Subcutaneous abdominal adipose tissue (tissue), 5 donors: ENCODE results near the gene NCOA3.

ENCODE experiments used
- H3K27ac ChIP-seq: one replicate; pipeline ENCODE4 v1.7.0; 2013; ENCODE audit warnings: low read depth, mild to moderate bottlenecking, inconsistent platforms, low read length, moderate library complexity
- H3K27me3 ChIP-seq, 5 donors: one replicate each; pipeline ENCODE4 v1.7.0; 2013; ENCODE audit warnings: low read length in 5 of 5, inconsistent platforms in 1 of 5; ENCODE audit not compliant: control insufficient read depth in 5 of 5, insufficient read depth in 4 of 5
- H3K36me3 ChIP-seq, 5 donors: one replicate each; pipeline ENCODE4 v1.7.0; 2013; ENCODE audit warnings: low read length in 5 of 5; ENCODE audit not compliant: control insufficient read depth in 5 of 5, insufficient read depth in 5 of 5
- H3K4me1 ChIP-seq, 5 donors: one replicate each; pipeline ENCODE4 v1.7.0; 2013; ENCODE audit warnings: low read length in 5 of 5, mild to moderate bottlenecking in 3 of 5, moderate library complexity in 1 of 5; ENCODE audit not compliant: control insufficient read depth in 5 of 5, insufficient read depth in 5 of 5
- H3K4me3 ChIP-seq, 5 donors: one replicate each; pipeline ENCODE4 v1.7.0; 2013; ENCODE audit warnings: low read length in 5 of 5, low read depth in 1 of 5
- H3K9ac ChIP-seq, 5 donors: one replicate each; pipeline ENCODE4 v1.7.0; 2013; ENCODE audit warnings: low read length in 5 of 5, mild to moderate bottlenecking in 4 of 5, moderate library complexity in 3 of 5
- H3K9me3 ChIP-seq, 5 donors: one replicate each; pipeline ENCODE4 v1.7.0; 2013; ENCODE audit warnings: low read length in 5 of 5; ENCODE audit not compliant: control insufficient read depth in 5 of 5
- donor health status: healthy.
- donor health status: healthy.
- donor health status: healthy.
- donor health status: healthy.
- donor health status: healthy.

NCOA3 gene

DNA sequence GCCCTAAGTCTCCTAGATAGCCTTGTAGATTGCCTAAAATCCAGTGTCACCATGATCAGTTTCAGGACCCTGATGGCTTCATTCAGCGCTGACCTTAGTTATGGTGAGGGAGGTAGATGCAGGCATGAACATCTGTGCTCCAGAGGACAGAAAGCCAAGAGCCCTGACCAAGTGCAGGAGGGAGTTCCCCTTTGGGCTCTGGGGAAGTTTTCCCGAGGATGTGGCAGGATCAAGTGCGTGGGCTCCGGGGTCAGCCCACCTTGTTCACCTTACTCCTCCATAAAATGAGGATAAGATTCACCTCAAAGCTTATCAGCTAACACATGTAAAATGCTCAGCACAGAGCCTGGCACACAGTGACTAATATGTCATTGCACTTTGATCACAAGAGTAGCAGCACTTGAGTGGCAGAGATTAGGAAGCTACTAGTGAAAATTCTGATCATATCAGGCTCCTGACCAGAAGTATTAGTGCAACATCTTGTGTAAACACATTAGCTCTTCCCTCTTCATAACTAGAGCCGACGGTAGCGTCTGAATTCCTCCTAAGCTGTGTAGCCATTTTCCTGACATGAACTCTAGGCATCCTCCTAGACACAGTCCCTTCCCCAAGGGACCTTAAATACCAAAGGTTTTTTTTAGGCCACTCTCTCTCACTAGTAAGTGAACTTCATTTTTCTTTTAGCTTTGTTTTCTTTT, 158.4 kb downstream of the NCOA3 start:
- no peak overlapping the region for H3K9ac ChIP-seq
- peaks cover 10 to 55% (median 25%) of the 10 kb centered on the region in 5 donors for H3K36me3 ChIP-seq
- no peak overlapping the region for H3K4me3 ChIP-seq
- no peaks in the 10 kb centered on the region for H3K9me3 ChIP-seq
- peaks cover 0 to 18% (median 6%) of the 10 kb centered on the region in 5 donors for H3K4me1 ChIP-seq
- no peak overlapping the region for H3K27ac ChIP-seq
- no peaks in the 10 kb centered on the region for H3K27me3 ChIP-seq

DNA sequence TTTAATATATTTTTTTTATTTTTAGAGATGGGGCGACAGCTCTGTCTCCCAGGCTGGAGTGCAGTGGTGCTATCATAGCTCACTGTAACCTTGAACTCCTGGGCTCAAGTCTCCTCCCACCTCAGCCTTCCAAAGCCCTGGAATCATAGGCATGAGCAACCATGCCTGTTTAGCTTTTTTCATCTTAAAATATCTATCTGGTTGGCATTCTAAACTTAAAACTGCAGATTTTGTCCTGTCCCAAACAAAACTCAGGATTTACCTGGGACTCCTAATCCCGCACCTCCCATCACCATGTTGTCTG, 158.9 kb downstream of the NCOA3 start:
- no peaks in the 10 kb centered on the region for H3K27me3 ChIP-seq
- H3K27ac ChIP-seq, result no peak overlapping the region
- H3K9me3 ChIP-seq, result no peaks in the 10 kb centered on the region
- no peak overlapping the region for H3K4me3 ChIP-seq
- H3K36me3 ChIP-seq, result peaks cover 9 to 60% (median 24%) of the 10 kb centered on the region in 5 donors
- peaks cover 0 to 18% (median 6%) of the 10 kb centered on the region in 5 donors for H3K4me1 ChIP-seq
- H3K9ac ChIP-seq, result no peak overlapping the region

DNA sequence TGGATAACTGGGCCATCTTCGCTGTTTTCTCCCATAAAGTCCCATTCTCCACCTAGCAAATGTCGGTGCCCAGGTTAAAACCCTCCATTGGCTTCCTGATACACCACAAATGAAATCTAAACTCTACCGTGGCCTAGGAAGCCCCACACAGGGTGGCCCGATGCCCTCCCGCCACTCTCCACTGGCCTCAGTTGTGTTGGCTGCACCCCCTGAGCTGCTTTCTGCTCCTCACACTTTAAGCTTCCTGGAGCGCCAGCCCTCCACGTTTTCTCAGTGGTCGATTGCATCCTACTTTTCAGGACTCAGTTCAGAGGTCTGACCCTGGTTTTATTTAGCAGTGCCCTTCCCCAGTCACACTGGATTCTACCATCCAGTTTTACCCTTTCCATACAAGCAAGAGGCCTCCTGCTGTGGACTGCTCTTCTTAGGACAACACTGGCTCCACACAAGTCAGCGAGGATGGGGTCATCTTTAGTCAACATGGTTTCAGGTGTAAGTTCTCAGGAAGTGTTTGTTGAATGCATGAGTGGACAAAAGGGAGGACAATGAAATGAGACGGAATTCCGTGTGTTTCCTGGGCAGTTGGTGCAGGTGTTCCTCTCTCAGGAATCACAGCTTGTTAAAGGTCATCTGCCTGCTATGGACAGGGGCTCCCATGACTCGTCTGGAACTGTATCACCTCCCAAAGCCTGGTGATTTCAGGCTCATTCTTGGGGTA, 159.5 kb downstream of the NCOA3 start:
- peaks cover 9 to 64% (median 24%) of the 10 kb centered on the region in 5 donors for H3K36me3 ChIP-seq
- no peak overlapping the region for H3K9ac ChIP-seq
- no peak overlapping the region for H3K27ac ChIP-seq
- H3K4me3 ChIP-seq, result no peak overlapping the region
- no peaks in the 10 kb centered on the region for H3K9me3 ChIP-seq
- no peaks in the 10 kb centered on the region for H3K27me3 ChIP-seq
- H3K4me1 ChIP-seq, result peaks cover 0 to 18% (median 6%) of the 10 kb centered on the region in 5 donors

DNA sequence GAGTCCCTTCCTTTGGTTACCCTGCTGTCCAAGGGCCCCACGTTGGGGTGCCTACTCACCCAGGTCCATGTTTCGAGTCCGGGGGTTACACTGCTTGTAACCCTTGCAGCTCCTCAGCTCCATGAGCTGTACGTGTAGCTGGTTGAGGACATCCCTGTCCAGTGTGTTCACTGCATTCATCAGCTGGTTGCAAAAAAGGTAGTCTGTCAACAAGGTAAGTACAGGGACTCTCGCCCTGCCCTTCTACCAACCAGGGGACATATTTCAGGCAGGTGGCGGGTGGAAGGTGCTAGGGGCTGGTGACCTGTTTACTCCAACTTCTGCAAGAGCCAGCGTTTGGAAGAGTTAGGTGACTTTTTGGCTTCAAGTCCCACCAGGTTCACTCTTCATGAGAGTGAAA, 160.0 kb downstream of the NCOA3 start:
- Histone ChIP-seq H3K4me3 (no peak overlapping the region), H3K27ac (no peak overlapping the region), H3K36me3 (peaks cover 7 to 67% (median 24%) of the 10 kb centered on the region in 5 donors), H3K27me3 (no peaks in the 10 kb centered on the region), H3K4me1 (peaks cover 0 to 18% (median 6%) of the 10 kb centered on the region in 5 donors), H3K9me3 (no peaks in the 10 kb centered on the region), H3K9ac (no peak overlapping the region)

DNA sequence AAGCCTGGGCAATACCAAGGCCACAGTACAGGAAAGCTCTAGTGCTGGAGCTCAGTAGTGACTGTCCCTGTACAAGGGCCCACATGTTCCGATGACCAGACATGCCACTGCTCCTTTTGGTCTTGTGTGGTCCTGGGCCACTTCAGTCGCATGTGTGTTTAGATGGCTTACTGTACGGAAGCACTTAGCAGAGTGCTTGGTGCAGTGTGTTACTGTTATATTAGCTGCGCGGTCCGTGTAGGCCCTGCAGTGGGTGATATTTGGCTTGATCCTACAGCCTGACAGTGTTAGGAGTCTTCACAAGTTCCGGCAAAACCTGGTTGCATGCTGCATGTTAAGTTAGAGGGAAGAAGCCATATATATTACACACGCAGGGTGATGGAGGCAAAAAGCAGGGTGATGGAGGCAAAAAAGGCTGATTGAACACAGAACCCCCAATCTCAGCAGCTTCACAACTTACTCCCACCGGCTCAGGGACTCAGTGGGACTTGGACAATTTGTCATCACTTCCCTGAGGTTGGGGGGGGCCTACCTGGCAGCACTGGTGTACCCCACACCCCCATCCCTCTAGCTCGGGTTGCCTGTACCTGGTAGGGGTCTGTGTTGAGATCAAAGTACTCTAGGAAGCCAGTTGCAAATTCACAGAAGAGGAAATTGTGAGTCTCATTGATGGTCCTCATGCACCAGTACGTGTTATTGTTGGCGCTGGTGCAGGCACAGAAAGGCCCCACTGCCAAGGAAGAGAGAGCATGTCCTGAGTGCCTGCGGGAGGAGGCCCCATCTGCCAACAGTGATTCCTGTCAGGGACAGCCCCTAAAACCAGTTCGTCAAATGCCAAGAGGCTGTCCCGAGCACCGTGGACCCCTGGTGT, 161.0 kb downstream of the NCOA3 start:
- H3K27ac ChIP-seq, result no peak overlapping the region
- H3K27me3 ChIP-seq, result no peaks in the 10 kb centered on the region
- H3K9me3 ChIP-seq, result no peaks in the 10 kb centered on the region
- H3K9ac ChIP-seq, result no peak overlapping the region
- H3K4me3 ChIP-seq, result no peak overlapping the region
- H3K4me1 ChIP-seq, result peaks cover 0 to 18% (median 6%) of the 10 kb centered on the region in 5 donors
- H3K36me3 ChIP-seq, result peaks cover 5 to 64% (median 24%) of the 10 kb centered on the region in 5 donors

DNA sequence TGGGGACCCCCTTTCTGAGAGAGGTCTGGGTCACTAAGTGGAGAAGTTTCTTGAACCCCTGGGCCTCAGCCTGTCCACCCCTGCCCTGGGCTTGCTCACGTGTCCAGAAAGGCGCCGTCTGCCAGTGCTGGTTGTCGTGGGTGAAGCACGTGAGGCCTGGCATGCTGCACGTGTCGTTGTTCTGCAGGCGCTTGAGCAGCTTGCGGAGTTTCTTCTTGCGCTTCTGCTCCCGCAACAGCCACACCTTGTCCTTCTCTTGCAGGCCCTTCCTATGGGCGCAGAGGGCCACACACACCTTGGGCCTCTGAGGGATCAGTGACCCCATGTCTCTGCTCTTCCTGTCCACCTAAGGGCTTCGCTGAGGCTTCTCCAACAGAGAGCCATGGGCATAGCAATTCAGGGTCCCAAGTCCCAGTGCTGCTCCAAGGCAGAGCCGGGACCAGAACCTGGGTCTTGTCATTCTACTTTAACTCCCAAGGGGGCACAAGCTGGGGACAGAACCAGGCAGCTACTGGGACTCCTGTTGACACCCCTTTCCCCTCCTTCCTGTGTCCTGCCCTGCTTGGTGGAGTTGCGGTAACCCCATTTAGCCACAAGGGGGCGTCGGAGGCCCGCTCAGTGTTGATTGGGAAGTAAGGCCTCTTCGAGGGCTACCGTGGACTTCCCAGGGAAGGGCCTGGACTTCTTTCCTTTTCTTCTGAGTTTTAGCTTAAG, 161.8 kb downstream of the NCOA3 start:
- Histone ChIP-seq H3K27ac (no peak overlapping the region), H3K4me3 (no peak overlapping the region), H3K27me3 (no peaks in the 10 kb centered on the region), H3K9ac (peak overlapping the region in 1 of 5 donors; percentile 19), H3K4me1 (peaks cover 0 to 18% (median 6%) of the 10 kb centered on the region in 5 donors), H3K9me3 (no peaks in the 10 kb centered on the region), H3K36me3 (peaks cover 4 to 58% (median 19%) of the 10 kb centered on the region in 5 donors)

DNA sequence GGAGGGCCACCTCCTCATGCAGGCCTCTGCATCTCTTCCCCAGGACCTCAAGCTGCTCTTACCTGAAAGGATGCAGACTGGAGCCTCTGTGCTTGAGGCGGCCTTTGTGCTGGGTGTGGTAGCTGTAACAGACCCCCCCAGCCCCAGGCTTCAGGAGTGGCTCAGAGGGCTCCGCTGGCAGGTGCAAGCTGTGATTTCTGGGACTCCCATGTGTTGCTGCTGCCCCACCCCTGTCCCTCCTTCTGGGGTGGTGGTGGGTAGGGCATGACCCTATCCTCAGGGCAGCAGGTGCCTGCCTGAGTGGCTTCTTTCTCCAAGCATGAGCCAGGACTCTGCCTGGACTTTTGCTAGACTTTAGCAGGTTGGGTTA, 162.4 kb downstream of the NCOA3 start:
- Histone ChIP-seq H3K9ac (peak overlapping the region in 1 of 5 donors; percentile 19), H3K4me1 (peaks cover 0 to 18% (median 6%) of the 10 kb centered on the region in 5 donors), H3K4me3 (no peak overlapping the region), H3K27me3 (no peaks in the 10 kb centered on the region), H3K27ac (no peak overlapping the region), H3K9me3 (no peaks in the 10 kb centered on the region), H3K36me3 (peaks cover 3 to 56% (median 19%) of the 10 kb centered on the region in 5 donors)

DNA sequence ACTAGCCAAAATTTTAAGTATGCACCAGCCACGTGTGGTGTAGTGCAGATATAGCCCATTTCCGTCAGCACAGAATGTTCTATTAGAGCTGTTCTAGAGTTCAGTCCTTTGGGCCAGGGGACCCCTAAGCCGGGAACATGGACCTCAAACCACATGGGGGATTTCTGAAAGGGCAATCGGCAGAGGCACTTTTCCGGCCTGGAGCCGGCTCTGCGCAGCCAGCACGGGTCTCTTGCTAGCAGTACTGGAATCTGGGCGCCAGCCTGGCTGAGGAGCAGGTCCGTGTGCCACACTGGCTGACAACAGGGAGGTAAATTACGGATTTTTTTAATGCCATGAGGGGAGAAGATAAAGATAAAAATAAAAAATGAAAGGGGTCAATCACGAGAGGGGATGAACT, 163.1 kb downstream of the NCOA3 start:
- Histone ChIP-seq H3K9me3 (no peaks in the 10 kb centered on the region), H3K9ac (no peak overlapping the region), H3K36me3 (peaks cover 0 to 49% (median 19%) of the 10 kb centered on the region in 5 donors), H3K27ac (no peak overlapping the region), H3K4me1 (peaks cover 0 to 18% (median 6%) of the 10 kb centered on the region in 5 donors), H3K4me3 (no peak overlapping the region), H3K27me3 (no peaks in the 10 kb centered on the region)

DNA sequence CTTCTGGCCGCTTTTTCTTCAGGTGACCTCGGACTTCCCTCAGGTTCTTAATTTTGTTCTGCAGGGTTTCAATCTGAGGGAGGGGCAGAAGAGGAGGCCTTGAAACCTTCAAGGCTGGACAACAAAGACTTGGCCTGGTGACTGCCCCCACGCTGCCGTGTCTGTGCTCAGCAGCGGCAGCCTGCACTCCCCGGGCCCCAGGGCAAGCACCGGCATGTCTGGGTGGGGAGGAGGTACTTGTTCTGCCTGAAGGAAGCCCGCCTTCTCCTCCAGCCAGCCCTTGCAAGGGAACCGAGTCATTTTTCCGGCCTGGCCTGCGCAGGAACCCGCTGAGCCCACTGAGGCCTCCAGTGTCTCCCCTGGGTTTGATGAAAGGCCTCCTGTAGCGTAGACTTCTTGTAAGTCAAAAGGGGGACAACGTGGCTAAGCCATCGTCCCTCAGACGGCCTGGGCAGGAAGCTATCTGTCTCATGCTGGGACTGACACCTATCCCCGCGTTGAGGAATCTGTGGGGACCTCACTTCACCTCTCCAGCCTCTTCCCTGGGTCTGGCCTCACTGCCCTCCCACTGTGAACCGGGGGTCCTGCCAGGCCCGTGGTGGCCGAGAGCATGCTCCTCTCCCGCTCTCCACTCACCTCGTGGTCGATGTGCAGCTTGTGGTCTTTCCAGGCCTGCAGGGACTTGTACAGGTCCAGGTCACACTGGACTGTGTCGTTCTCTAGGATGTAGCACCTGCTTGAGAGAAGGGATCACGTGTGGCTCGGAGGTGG, 163.7 kb downstream of the NCOA3 start:
- Histone ChIP-seq H3K4me3 (no peak overlapping the region), H3K9ac (no peak overlapping the region), H3K27me3 (no peaks in the 10 kb centered on the region), H3K27ac (no peak overlapping the region), H3K36me3 (peaks cover 0 to 43% (median 19%) of the 10 kb centered on the region in 5 donors), H3K9me3 (no peaks in the 10 kb centered on the region), H3K4me1 (peaks cover 0 to 18% (median 6%) of the 10 kb centered on the region in 5 donors)
